Caco-2 (cell line): ENCODE data around the gene CDC42SE1. TPM values are rescaled to one million over a fixed set of nuclear protein-coding genes. Genes with fewer than 3 reads are reported as not detected.
A peak's percentile ranks its signal among the peaks of the same experiment; 100 is the strongest.

Experiments
- Bru-seq: library from RNA; stranded (reverse); fragments of 400-500 nt; gene quantifications from one replicate; lab custom pipeline; 2021; lab: Mats Ljungman, UMichigan
- BruChase-seq, 2 experiments: library from RNA; stranded (reverse); fragments of 400-500 nt; gene quantifications; one replicate each; lab custom pipeline; 2021; lab: Mats Ljungman, UMichigan
- BruUV-seq: library from RNA; stranded (reverse); fragments of 400-500 nt; replicated peaks from 2 replicates; lab custom pipeline; 2021; lab: Mats Ljungman, UMichigan
- CTCF ChIA-PET: fragments of 300-600 bp; sonication (Branson Sonifier 250); formaldehyde crosslinking; loops from one replicate; lab custom pipeline; 2022; ENCODE audit warnings: antibody characterized with exemption; lab: Charles Lee
- POLR2A ChIA-PET: fragments of 300-600 bp; sonication (Branson Sonifier 250); formaldehyde crosslinking; loops from one replicate; lab custom pipeline; 2022; ENCODE audit warnings: antibody characterized with exemption; lab: Charles Lee
- DNase-seq, 2 experiments: peaks; one replicate each; pipeline versions ENCODE4 v3.0.0 to v3.0.0-alpha.2; 2020 to 2022
- H3K27me3 ChIP-seq: replicated peaks from 2 replicates; pipeline ENCODE4 v1.6.0; 2011; ENCODE audit warnings: low read length; ENCODE audit not compliant: control insufficient read depth, insufficient read depth
- H3K36me3 ChIP-seq: 2 replicates; pipeline ENCODE4 v1.5.1; 2011; ENCODE audit warnings: low read length; ENCODE audit not compliant: control insufficient read depth, insufficient read depth
- H3K4me1 ChIP-seq: fragments of 250-450 bp; sonication (Bioruptor Pico); 2 replicates; pipeline ENCODE4 v1.5.1; 2020; ENCODE audit warnings: mild to moderate bottlenecking
- H3K4me3 ChIP-seq: 2 replicates; pipeline ENCODE4 v1.5.1; 2011; ENCODE audit warnings: low read depth, mild to moderate bottlenecking, control low read depth, low read length
- H3K9me3 ChIP-seq: fragments of 250-450 bp; sonication (Bioruptor Pico); 2 replicates; pipeline ENCODE4 v1.5.1; 2020; ENCODE audit warnings: mild to moderate bottlenecking, moderate library complexity
- H3K27ac Mint-ChIP-seq: one replicate; pipeline ENCODE4 v1.8.0; 2022; ENCODE audit warnings: mixed read lengths; ENCODE audit not compliant: unreplicated experiment
- H3K27me3 Mint-ChIP-seq: one replicate; pipeline ENCODE4 v1.8.0; 2022; ENCODE audit warnings: mixed read lengths; ENCODE audit not compliant: insufficient read depth, unreplicated experiment
- H3K36me3 Mint-ChIP-seq: one replicate; pipeline ENCODE4 v1.8.0; 2022; ENCODE audit warnings: mild to moderate bottlenecking, mixed read lengths; ENCODE audit not compliant: insufficient read depth, unreplicated experiment
- H3K4me1 Mint-ChIP-seq: one replicate; pipeline ENCODE4 v1.8.0; 2022; ENCODE audit warnings: low read depth, mixed read lengths; ENCODE audit not compliant: unreplicated experiment
- H3K4me3 Mint-ChIP-seq: one replicate; pipeline ENCODE4 v1.8.0; 2022; ENCODE audit warnings: mild to moderate bottlenecking, moderate library complexity, mixed read lengths; ENCODE audit not compliant: unreplicated experiment
- H3K9me3 Mint-ChIP-seq: one replicate; pipeline ENCODE4 v1.8.0; 2022; ENCODE audit warnings: mixed read lengths; ENCODE audit not compliant: unreplicated experiment
- CTCF ChIP-seq, 2 experiments: fragments of 200-600 bp in 1 of 2; IDR thresholded peaks; 1 replicate in 1 of 2; 2 replicates in 1 of 2; pipeline versions ENCODE4 v1.5.1 to v1.8.0; 2011 to 2022; ENCODE audit warnings: antibody characterized with exemption in 1 of 2, control low read depth in 1 of 2, inconsistent platforms in 1 of 2, low read depth in 1 of 2, low read length in 1 of 2, mild to moderate bottlenecking in 1 of 2, moderate library complexity in 1 of 2; ENCODE audit not compliant: insufficient read depth in 1 of 2, severe bottlenecking in 1 of 2, unreplicated experiment in 1 of 2
- intact Hi-C: fragments of 100-400 bp; cut with micrococcal nuclease; formaldehyde crosslinking; loops from one replicate; pipeline ENCODE4 v1.10.0; 2022; ENCODE audit not compliant: unreplicated experiment
- long read RNA-seq: library from polyadenylated mRNA; stranded (forward); transcript quantifications from one replicate; pipeline ENCODE4 v2.0.0, GENCODE V29; 2022
- total RNA-seq: library from RNA; stranded (reverse); gene quantifications from 2 replicates; pipeline ENCODE4 v1.2.3, GENCODE V29; 2022

Gene CDC42SE1, protein sequence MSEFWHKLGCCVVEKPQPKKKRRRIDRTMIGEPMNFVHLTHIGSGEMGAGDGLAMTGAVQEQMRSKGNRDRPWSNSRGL
- total RNA-seq = 58.7 and 59.4 TPM in 2 replicates
- percentile 80 among the genes with signal in this experiment for Bru-seq, nascent RNA
- BruChase-seq, experiment 1, labeled RNA remaining after a 2-hour chase = percentile 93 among the genes with signal in this experiment
- percentile 83 among the genes with signal in this experiment for BruChase-seq, experiment 2, labeled RNA remaining after a 6-hour chase
- long read RNA-seq, transcript CDC42SE1-201 (5 exons, 3,045 nt) = major isoform, 14 of 21 reads
- long read RNA-seq, partial matches to known transcripts = 2 of 21 reads
- long read RNA-seq, other reads (novel, unspliced or antisense) = 3 of 21 reads

DNA sequence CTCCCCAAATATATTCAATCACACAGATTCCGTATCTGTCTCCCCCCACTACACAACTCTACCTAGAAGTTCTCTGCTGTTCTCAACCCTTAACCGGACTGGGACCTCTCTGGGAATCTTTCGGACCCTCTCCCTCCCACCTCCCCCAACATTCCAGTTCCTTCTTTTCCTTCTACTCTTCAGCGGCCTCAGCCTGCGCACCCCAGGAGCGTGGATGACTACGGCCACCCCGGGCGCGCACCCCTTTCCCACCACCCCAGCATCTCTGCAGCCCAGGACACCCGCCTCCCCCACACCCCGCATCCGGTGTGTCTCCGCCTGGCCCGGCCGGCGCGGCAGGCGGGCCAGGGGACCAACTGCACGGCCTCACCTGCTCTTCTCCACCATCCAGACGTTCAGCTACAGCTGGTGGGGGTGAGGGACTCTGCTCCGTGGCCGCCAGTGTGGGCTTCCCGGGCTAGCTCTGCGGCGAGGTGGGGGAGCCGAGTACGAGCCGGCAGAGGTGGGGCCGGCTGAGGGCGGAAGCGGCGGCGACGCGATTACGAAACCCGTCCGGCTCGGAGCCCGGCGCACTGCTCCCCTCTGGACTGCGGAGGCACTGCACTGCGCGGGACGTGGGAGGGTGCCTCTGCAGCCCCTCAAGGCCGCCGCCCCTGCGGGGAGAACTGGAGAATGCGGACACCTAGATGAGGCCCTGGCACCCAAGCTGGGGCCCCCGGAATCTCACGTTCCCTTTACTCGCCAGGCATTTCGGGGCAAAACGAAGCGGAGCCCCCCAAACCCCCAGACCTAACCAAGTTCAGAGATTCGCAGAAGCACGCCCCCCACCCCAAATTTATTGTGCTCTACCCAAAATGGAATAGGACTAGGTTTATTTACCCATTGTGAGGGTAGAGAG is at the start of gene CDC42SE1:
TSS of gene CDC42SE1 (minus strand) at position 514 of the 898 bp plus-strand sequence. CDS start 3,892 bp downstream, outside the sequence.
- ChIA-PET CTCF (interaction anchor here (0.6 to 1.9 kb wide), 6 partner anchors 11 to 72 kb away, joined by 3 to 9 read pairs (median 4); partner anchors contain the start of genes C1orf56 and GABPB2), POLR2A (interaction anchor here (1.2 kb wide), 2 partner anchors 12 to 46 kb away, joined by 3 read pairs; no protein-coding TSS in a partner anchor)
- peak; percentile 83 to 87 for DNase-seq
- no peaks in the 10 kb centered on the region for H3K9me3 ChIP-seq
- H3K27ac Mint-ChIP-seq = peak within 1 kb of the TSS; percentile 86
- intact Hi-C loops = loop anchor here (2.0 kb wide), 1 partner anchor 35 kb away; no protein-coding TSS in a partner anchor
- no peaks in the 10 kb centered on the region for H3K9me3 Mint-ChIP-seq
- BruUV-seq = TSS peak; percentile 69
- peaks cover 17% of the 10 kb centered on the region for H3K4me1 ChIP-seq
- H3K36me3 ChIP-seq = peaks cover 5% of the 10 kb centered on the region
- peaks cover 54% of the 10 kb centered on the region for H3K36me3 Mint-ChIP-seq
- peak within 1 kb of the TSS; percentile 88 for H3K4me3 Mint-ChIP-seq
- peaks cover 52% of the 10 kb centered on the region for H3K4me1 Mint-ChIP-seq
- H3K27me3 ChIP-seq = no peaks in the 10 kb centered on the region
- H3K4me3 ChIP-seq = peak within 1 kb of the TSS; percentile 60
- H3K27me3 Mint-ChIP-seq = no peaks in the 10 kb centered on the region
- peak; percentile 82 to 90 for TF ChIP-seq CTCF (IDR thresholded peaks at IDR 0.05; ENCODE audit: insufficient read depth in 1 of 2, low read depth in 1 of 2, low read length in 1 of 2, severe bottlenecking in 1 of 2, unreplicated experiment in 1 of 2)

DNA sequence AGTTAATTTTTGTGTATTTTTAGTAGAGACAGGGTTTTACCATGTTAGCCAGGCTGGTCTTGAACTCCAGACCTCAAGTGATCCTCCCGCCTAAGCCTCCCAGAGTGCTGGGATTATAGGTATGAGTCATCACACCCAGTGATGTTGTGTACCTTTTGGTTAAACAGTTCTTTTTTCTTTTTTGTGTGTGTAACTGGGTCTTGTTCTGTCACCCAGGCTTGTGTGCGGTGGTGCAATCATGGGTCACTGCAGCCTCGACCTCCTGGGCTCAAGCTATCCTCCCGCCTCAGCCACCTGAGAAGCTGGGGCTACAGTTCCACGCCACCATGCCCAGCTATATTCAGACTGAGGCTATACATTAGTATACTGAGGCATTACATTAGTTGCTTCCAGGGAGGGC is 48.9 kb upstream of the CDC42SE1 start:
- no peaks in the 10 kb centered on the region for H3K36me3 Mint-ChIP-seq
- no peak overlapping the region for H3K4me3 Mint-ChIP-seq
- no peaks in the 10 kb centered on the region for H3K27me3 Mint-ChIP-seq
- Histone ChIP-seq H3K4me1 (no peaks in the 10 kb centered on the region), H3K9me3 (no peaks in the 10 kb centered on the region), H3K4me3 (no peak overlapping the region), H3K27me3 (no peaks in the 10 kb centered on the region), H3K36me3 (no peaks in the 10 kb centered on the region)
- H3K27ac Mint-ChIP-seq = no peak overlapping the region
- no peak for DNase-seq
- CTCF ChIA-PET = no interaction called here
- no TSS peak for BruUV-seq
- no peaks in the 10 kb centered on the region for H3K9me3 Mint-ChIP-seq
- H3K4me1 Mint-ChIP-seq = no peaks in the 10 kb centered on the region
- POLR2A ChIA-PET = no interaction called here
- intact Hi-C loops = no loop called here
- no peak for TF ChIP-seq CTCF (IDR thresholded peaks at IDR 0.05; ENCODE audit: insufficient read depth in 1 of 2, low read depth in 1 of 2, low read length in 1 of 2, severe bottlenecking in 1 of 2, unreplicated experiment in 1 of 2)

GRCh38 chr1:151106894-151107293 is 47.5 kb upstream of the CDC42SE1 start:
- Histone ChIP-seq H3K4me1 (no peaks in the 10 kb centered on the region), H3K27me3 (no peaks in the 10 kb centered on the region), H3K4me3 (no peak overlapping the region), H3K9me3 (no peaks in the 10 kb centered on the region), H3K36me3 (no peaks in the 10 kb centered on the region)
- TF ChIP-seq CTCF (IDR thresholded peaks at IDR 0.05; ENCODE audit: insufficient read depth in 1 of 2, low read depth in 1 of 2, low read length in 1 of 2, severe bottlenecking in 1 of 2, unreplicated experiment in 1 of 2) = no peak
- no peaks in the 10 kb centered on the region for H3K9me3 Mint-ChIP-seq
- no peaks in the 10 kb centered on the region for H3K36me3 Mint-ChIP-seq
- H3K27me3 Mint-ChIP-seq = no peaks in the 10 kb centered on the region
- H3K27ac Mint-ChIP-seq = no peak overlapping the region
- no peak for DNase-seq
- intact Hi-C loops = no loop called here
- CTCF ChIA-PET = no interaction called here
- POLR2A ChIA-PET = no interaction called here
- no TSS peak for BruUV-seq
- H3K4me3 Mint-ChIP-seq = no peak overlapping the region
- no peaks in the 10 kb centered on the region for H3K4me1 Mint-ChIP-seq
